H1 (cell line): Measurements from ENCODE around the gene CPHXL. TPM values are rescaled to one million over a fixed set of nuclear protein-coding genes. Genes with fewer than 3 reads are reported as not detected.

Experiments used
- CTCF ChIA-PET: fragments of 300-600 bp; sonication (Branson Sonifier 250); formaldehyde crosslinking; loops from one replicate; lab custom pipeline; 2021; ENCODE audit not compliant: partially characterized antibody; lab: Charles Lee
- POLR2A ChIA-PET: fragments of 300-600 bp; sonication (Branson Sonifier 250); formaldehyde crosslinking; loops from one replicate; lab custom pipeline; 2021; ENCODE audit warnings: inconsistent platforms; ENCODE audit not compliant: partially characterized antibody; lab: Charles Lee
- DNase-seq, 2 experiments: peaks; one replicate each; pipeline versions ENCODE4 v3.0.0 to v3.0.0-alpha.2; 2010 to 2022; ENCODE audit warnings: low spot score in 2 of 2, low read depth in 1 of 2, mixed read lengths in 1 of 2
- FAIRE-seq: peaks from 2 replicates; lab custom pipeline; 2011; peaks lifted over from hg19 to GRCh38; lab: Jason Lieb, UNC
- H2AFZ ChIP-seq: 2 replicates; pipeline ENCODE4 v1.8.1; 2012; ENCODE audit warnings: low read length, inconsistent platforms
- H2AK5ac ChIP-seq: 2 replicates; pipeline ENCODE4 v1.6.1; 2013; ENCODE audit warnings: low read depth, low read length
- H2BK120ac ChIP-seq: replicated peaks from 2 replicates; pipeline ENCODE3; 2013; ENCODE audit warnings: low read depth, low read length, inconsistent platforms
- H2BK12ac ChIP-seq: 2 replicates; pipeline ENCODE4 v1.6.1; 2013; ENCODE audit warnings: low read depth, low read length
- H2BK15ac ChIP-seq: 2 replicates; pipeline ENCODE4 v1.6.1; 2013; ENCODE audit warnings: low read length
- H2BK20ac ChIP-seq: 2 replicates; pipeline ENCODE4 v1.6.1; 2013; ENCODE audit warnings: low read length
- H2BK5ac ChIP-seq: 2 replicates; pipeline ENCODE4 v1.6.1; 2013; ENCODE audit warnings: low read depth, low read length
- H3K14ac ChIP-seq: 2 replicates; pipeline ENCODE4 v1.6.1; 2013; ENCODE audit warnings: inconsistent platforms; ENCODE audit not compliant: insufficient read length
- H3K18ac ChIP-seq: 2 replicates; pipeline ENCODE4 v1.6.1; 2013; ENCODE audit warnings: low read length; ENCODE audit errors: extremely low read depth
- H3K23ac ChIP-seq: 2 replicates; pipeline ENCODE4 v1.6.1; 2013; ENCODE audit warnings: inconsistent platforms; ENCODE audit not compliant: insufficient read length
- H3K23me2 ChIP-seq: 2 replicates; pipeline ENCODE4 v1.6.1; 2013; ENCODE audit warnings: low read depth, low read length
- H3K27ac ChIP-seq: 2 replicates; pipeline ENCODE4 v1.6.1; 2011; ENCODE audit warnings: low read depth, low read length, inconsistent platforms
- H3K27me3 ChIP-seq, 4 experiments: replicated peaks in 1 of 4; 1 replicate in 1 of 4; 2 replicates in 3 of 4; pipeline versions ENCODE4 v1.6.1 to v1.8.1; 2011 to 2013; ENCODE audit warnings: low read length in 3 of 4, mild to moderate bottlenecking in 3 of 4, inconsistent platforms in 2 of 4, mixed read lengths in 2 of 4, moderate library complexity in 1 of 4; ENCODE audit not compliant: control insufficient read depth in 3 of 4, insufficient read depth in 3 of 4; ENCODE audit errors: extremely low read depth in 1 of 4
- H3K36me3 ChIP-seq, 4 experiments: 2 replicates each; pipeline versions ENCODE4 v1.6.1 to v1.8.1; 2011 to 2013; ENCODE audit warnings: mild to moderate bottlenecking in 4 of 4, low read length in 3 of 4, moderate library complexity in 2 of 4, control low read depth in 1 of 4, inconsistent platforms in 1 of 4; ENCODE audit not compliant: insufficient read depth in 4 of 4, control insufficient read depth in 2 of 4
- H3K4ac ChIP-seq: replicated peaks from 2 replicates; pipeline ENCODE3; 2013; ENCODE audit warnings: low read length, low read depth, mixed read lengths, inconsistent platforms; ENCODE audit not compliant: insufficient read length
- H3K4me1 ChIP-seq, 4 experiments: replicated peaks in 1 of 4; 1 replicate in 1 of 4; 2 replicates in 3 of 4; pipeline versions ENCODE4 v1.6.1 to v1.8.1; 2011 to 2013; ENCODE audit warnings: low read length in 3 of 4, inconsistent platforms in 2 of 4, mixed read lengths in 1 of 4; ENCODE audit not compliant: insufficient read depth in 4 of 4, control insufficient read depth in 3 of 4
- H3K4me2 ChIP-seq, 2 experiments: 2 replicates each; pipeline versions ENCODE4 v1.6.1 to v1.8.1; 2011 to 2013; ENCODE audit warnings: low read depth in 2 of 2, low read length in 2 of 2, control low read depth in 1 of 2, inconsistent platforms in 1 of 2, mild to moderate bottlenecking in 1 of 2; ENCODE audit not compliant: insufficient read depth in 1 of 2
- H3K4me3 ChIP-seq, 4 experiments: fragments of 200-600, 300-600 bp in 1 of 4; sonication (generic), shearing (Covaris generic), sonication (Bioruptor Twin) in 1 of 4; 2 replicates each; pipeline versions ENCODE4 v1.5.1 to v1.8.1; 2011 to 2016; ENCODE audit warnings: low read length in 4 of 4, low read depth in 3 of 4, control low read depth in 2 of 4, inconsistent platforms in 2 of 4, mild to moderate bottlenecking in 2 of 4, mixed read lengths in 1 of 4, moderate library complexity in 1 of 4; ENCODE audit not compliant: insufficient read depth in 2 of 4; ENCODE audit errors: extremely low read depth in 1 of 4
- H3K56ac ChIP-seq: replicated peaks from 2 replicates; pipeline ENCODE3; 2013; ENCODE audit warnings: low read depth, mild to moderate bottlenecking, mixed read lengths, low read length, inconsistent platforms; ENCODE audit not compliant: insufficient read length
- H3K79me1 ChIP-seq: 2 replicates; pipeline ENCODE4 v1.6.1; 2013; ENCODE audit warnings: low read depth, low read length, control low read depth
- H3K79me2 ChIP-seq, 2 experiments: 2 replicates each; pipeline versions ENCODE4 v1.6.1 to v1.8.1; 2012 to 2013; ENCODE audit warnings: low read length in 2 of 2, mild to moderate bottlenecking in 2 of 2, inconsistent platforms in 1 of 2; ENCODE audit not compliant: insufficient read depth in 2 of 2, control insufficient read depth in 1 of 2
- H3K9ac ChIP-seq, 4 experiments: replicated peaks in 1 of 4; 1 replicate in 1 of 4; 2 replicates in 3 of 4; pipeline versions ENCODE4 v1.6.1 to v1.8.1; 2011 to 2013; ENCODE audit warnings: low read depth in 3 of 4, low read length in 3 of 4, control low read depth in 2 of 4, mild to moderate bottlenecking in 2 of 4, moderate library complexity in 2 of 4, inconsistent platforms in 1 of 4; ENCODE audit errors: extremely low read depth in 1 of 4
- H3K9me3 ChIP-seq, 2 experiments: 2 replicates each; pipeline versions ENCODE4 v1.6.1 to v1.8.1; 2012 to 2013; ENCODE audit warnings: mild to moderate bottlenecking in 2 of 2, moderate library complexity in 2 of 2, control low read depth in 1 of 2, inconsistent platforms in 1 of 2, low read depth in 1 of 2, low read length in 1 of 2, mixed read lengths in 1 of 2; ENCODE audit not compliant: insufficient read depth in 2 of 2
- H4K20me1 ChIP-seq, 2 experiments: replicated peaks in 1 of 2; 2 replicates each; pipeline versions ENCODE3 to v1.8.1; 2011 to 2013; ENCODE audit warnings: inconsistent platforms in 2 of 2, low read length in 2 of 2, mild to moderate bottlenecking in 1 of 2; ENCODE audit not compliant: insufficient read depth in 2 of 2, control insufficient read depth in 1 of 2
- H4K5ac ChIP-seq: 2 replicates; pipeline ENCODE4 v1.6.1; 2013; ENCODE audit warnings: low read length, low read depth, mixed read lengths, inconsistent platforms; ENCODE audit not compliant: insufficient read length
- H4K8ac ChIP-seq: 2 replicates; pipeline ENCODE4 v1.8.0; 2013; ENCODE audit warnings: mild to moderate bottlenecking, moderate library complexity, low read length, inconsistent platforms; ENCODE audit not compliant: insufficient read depth; ENCODE audit errors: extremely low read depth
- H4K91ac ChIP-seq: replicated peaks from 2 replicates; pipeline ENCODE3; 2013; ENCODE audit warnings: low read length, mixed read lengths, inconsistent platforms; ENCODE audit not compliant: insufficient read length
- BACH1 ChIP-seq: IDR thresholded peaks from 2 replicates; pipeline ENCODE4 v1.6.1; 2012; ENCODE audit warnings: low read length, improper control_type of control experiment
- EP300 ChIP-seq, 2 experiments: IDR thresholded peaks; 1 replicate in 1 of 2; 2 replicates in 1 of 2; pipeline ENCODE4 v1.6.1; 2011 to 2012; ENCODE audit warnings: low read depth in 2 of 2, low read length in 2 of 2, mild to moderate bottlenecking in 2 of 2, borderline replicate concordance in 1 of 2, inconsistent platforms in 1 of 2, moderate library complexity in 1 of 2
- FOSL1 ChIP-seq: IDR thresholded peaks from 2 replicates; pipeline ENCODE4 v1.6.1; 2011; ENCODE audit warnings: mild to moderate bottlenecking, low read depth, low read length, moderate library complexity; ENCODE audit not compliant: insufficient read depth
- GTF2F1 ChIP-seq: IDR thresholded peaks from 2 replicates; pipeline ENCODE4 v1.6.1; 2012; ENCODE audit warnings: low read depth, low read length, improper control_type of control experiment, borderline replicate concordance
- KDM5A ChIP-seq: fragments of 200-600 bp; IDR thresholded peaks from 2 replicates; pipeline ENCODE4 v1.7.1; 2012; ENCODE audit warnings: mild to moderate bottlenecking, low read length, inconsistent platforms, mixed read lengths
- NRF1 ChIP-seq: IDR thresholded peaks from 2 replicates; pipeline ENCODE4 v1.6.1; 2011; ENCODE audit warnings: mild to moderate bottlenecking, low read depth, low read length, improper control_type of control experiment
- RXRA ChIP-seq: IDR thresholded peaks from 2 replicates; pipeline ENCODE4 v1.6.1; 2011; ENCODE audit warnings: low read depth, mild to moderate bottlenecking, low read length, moderate library complexity; ENCODE audit not compliant: insufficient read depth
- SP2 ChIP-seq: IDR thresholded peaks from 2 replicates; pipeline ENCODE4 v1.6.1; 2012; ENCODE audit warnings: mild to moderate bottlenecking, low read length, inconsistent platforms
- SRF ChIP-seq: IDR thresholded peaks from 2 replicates; pipeline ENCODE4 v1.6.1; 2011; ENCODE audit warnings: mild to moderate bottlenecking, low read depth, low read length, moderate library complexity
- TBP ChIP-seq: IDR thresholded peaks from 2 replicates; pipeline ENCODE4 v1.6.1; 2011; ENCODE audit warnings: low read depth, low read length, improper control_type of control experiment
- TEAD4 ChIP-seq: IDR thresholded peaks from 2 replicates; pipeline ENCODE4 v1.6.1; 2012; ENCODE audit warnings: low read depth, low read length, inconsistent platforms, mixed read lengths
- polyA plus RNA-seq, 7 experiments: library from polyadenylated mRNA; depleted of rRNA in 3 of 7; stranded (reverse) in 5 of 7; unstranded in 2 of 7; fragments of >200 nt in 5 of 7; fragments of 200-250 nt in 2 of 7; gene quantifications; 1 replicate in 5 of 7; 2 replicates in 1 of 7; 4 replicates in 1 of 7; pipeline versions ENCODE4 v1.2.1 to v1.2.3, GENCODE V29; 2011 to 2013; ENCODE audit warnings: missing spikeins in 2 of 7, mixed read lengths in 2 of 7
- total RNA-seq: library from RNA; stranded (reverse); fragmentation: NEBNext Ultra II Directional; extraction: Animal tissue kit (Norgen Biotek cat#: 25700); gene quantifications from 2 replicates; pipeline ENCODE4 v1.2.1, GENCODE V29; 2021
- TF ChIP-seq, protein P1 (sequence below): IDR thresholded peaks from 2 replicates; pipeline ENCODE4 v1.6.1; 2011; ENCODE audit warnings: low read depth, mild to moderate bottlenecking, low read length; ENCODE audit not compliant: insufficient read depth
- TF ChIP-seq, protein P2 (sequence below): IDR thresholded peaks from 2 replicates; pipeline ENCODE4 v1.6.1; 2012; ENCODE audit warnings: inconsistent platforms

The CPHXL gene
- total and polyA plus RNA-seq, 2 of the 8 experiments (the other 6 are each of a cell fraction or from before 2014, with no cell fraction given) = not detected

DNA sequence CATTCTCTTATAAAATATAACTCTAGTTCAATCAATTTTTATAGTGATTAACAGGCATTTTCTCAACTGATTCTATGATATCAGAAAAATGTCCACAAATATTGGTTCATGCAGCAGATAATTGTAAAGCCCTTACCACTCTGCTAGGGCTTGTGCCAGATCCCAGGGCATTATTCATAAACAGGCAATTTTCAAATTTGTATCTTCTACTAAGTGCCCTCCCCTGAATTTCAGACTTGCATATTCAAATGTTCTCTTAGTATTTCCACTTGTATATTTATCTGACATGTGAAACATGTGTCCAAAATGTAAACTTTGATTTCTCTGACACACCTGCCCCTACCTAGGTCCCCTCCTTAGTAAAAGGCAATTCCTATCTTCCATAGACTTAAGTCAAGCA, 58.8 kb downstream of the CPHXL start:
- Histone ChIP-seq H3K9me3 (no peaks in the 10 kb centered on the region), H2BK15ac (no peak overlapping the region), H3K14ac (no peak overlapping the region), H2AK5ac (no peak overlapping the region), H3K9ac (no peak overlapping the region), H3K36me3 (no peaks in the 10 kb centered on the region), H3K4me1 (no peaks in the 10 kb centered on the region), H3K4me3 (no peak overlapping the region), H3K23ac (no peak overlapping the region), H3K27me3 (no peaks in the 10 kb centered on the region), H2BK120ac (no peak overlapping the region), H3K4ac (no peak overlapping the region), H2AFZ (no peak overlapping the region), H2BK20ac (no peak overlapping the region), H3K56ac (no peak overlapping the region), H3K27ac (no peak overlapping the region), H3K18ac (no peak overlapping the region), H2BK5ac (no peak overlapping the region), H2BK12ac (no peak overlapping the region), H4K8ac (no peak overlapping the region), H3K23me2 (no peaks in the 10 kb centered on the region), H4K91ac (no peak overlapping the region), H3K79me2 (no peaks in the 10 kb centered on the region), H3K79me1 (no peaks in the 10 kb centered on the region), H3K4me2 (no peak overlapping the region), H4K20me1 (no peaks in the 10 kb centered on the region), H4K5ac (no peak overlapping the region)
- no peak for FAIRE-seq
- ChIA-PET CTCF (no interaction called here), POLR2A (no interaction called here)
- TF ChIP-seq, protein P1, sequence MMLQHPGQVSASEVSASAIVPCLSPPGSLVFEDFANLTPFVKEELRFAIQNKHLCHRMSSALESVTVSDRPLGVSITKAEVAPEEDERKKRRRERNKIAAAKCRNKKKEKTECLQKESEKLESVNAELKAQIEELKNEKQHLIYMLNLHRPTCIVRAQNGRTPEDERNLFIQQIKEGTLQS = no peak
- TF ChIP-seq RXRA (no peak), GTF2F1 (no peak), NRF1 (no peak), SP2 (no peak), EP300 (IDR thresholded peaks at IDR 0.05; ENCODE audit: borderline replicate concordance in 1 of 2, low read depth in 2 of 2, low read length in 2 of 2) (no peak), BACH1 (no peak), TEAD4 (no peak), TBP (no peak), FOSL1 (no peak), SRF (no peak), KDM5A (no peak)
- TF ChIP-seq, protein P2, sequence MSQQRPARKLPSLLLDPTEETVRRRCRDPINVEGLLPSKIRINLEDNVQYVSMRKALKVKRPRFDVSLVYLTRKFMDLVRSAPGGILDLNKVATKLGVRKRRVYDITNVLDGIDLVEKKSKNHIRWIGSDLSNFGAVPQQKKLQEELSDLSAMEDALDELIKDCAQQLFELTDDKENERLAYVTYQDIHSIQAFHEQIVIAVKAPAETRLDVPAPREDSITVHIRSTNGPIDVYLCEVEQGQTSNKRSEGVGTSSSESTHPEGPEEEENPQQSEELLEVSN = no peak
- DNase-seq = no peak
